GM12891 (cell line): ENCODE results near the gene PPIL4.

ENCODE experiments used
- DNase-seq: peaks from one replicate; pipeline ENCODE4 v3.0.0; 2011; ENCODE audit warnings: low spot score; ENCODE audit not compliant: insufficient read length
- FAIRE-seq: peaks from 2 replicates; lab custom pipeline; 2011; peaks lifted over from hg19 to GRCh38; lab: Jason Lieb, UNC
- PAX5 ChIP-seq: IDR thresholded peaks from 2 replicates; pipeline ENCODE4 v1.6.1; 2011; ENCODE audit warnings: low read length, moderate library complexity, mild to moderate bottlenecking; ENCODE audit not compliant: insufficient read depth, severe bottlenecking
- POLR2A ChIP-seq: IDR thresholded peaks from 2 replicates; pipeline ENCODE4 v1.6.1; 2011; ENCODE audit warnings: low read depth, low read length, control low read depth
- POLR2AphosphoS5 ChIP-seq: IDR thresholded peaks from 2 replicates; pipeline ENCODE4 v1.6.1; 2011; ENCODE audit warnings: low read depth, low read length, control low read depth
- POU2F2 ChIP-seq: IDR thresholded peaks from 2 replicates; pipeline ENCODE4 v1.6.1; 2011; ENCODE audit warnings: low read depth, mild to moderate bottlenecking, control low read depth, low read length, moderate library complexity
- SPI1 ChIP-seq: IDR thresholded peaks from 2 replicates; pipeline ENCODE4 v1.6.1; 2011; ENCODE audit warnings: low read depth, low read length, control low read depth
- TAF1 ChIP-seq: IDR thresholded peaks from 2 replicates; pipeline ENCODE4 v1.6.1; 2011; ENCODE audit warnings: low read depth, low read length, control low read depth

Gene PPIL4

GRCh38 chr6:149459761-149460160, 86.1 kb downstream of the PPIL4 start:
- TF ChIP-seq POLR2AphosphoS5 = no peak
- TF ChIP-seq SPI1 = no peak
- no peak for TF ChIP-seq PAX5
- no peak for TF ChIP-seq TAF1
- no peak for TF ChIP-seq POLR2A
- no peak for TF ChIP-seq POU2F2
- no peak for DNase-seq
- FAIRE-seq = no peak

DNA sequence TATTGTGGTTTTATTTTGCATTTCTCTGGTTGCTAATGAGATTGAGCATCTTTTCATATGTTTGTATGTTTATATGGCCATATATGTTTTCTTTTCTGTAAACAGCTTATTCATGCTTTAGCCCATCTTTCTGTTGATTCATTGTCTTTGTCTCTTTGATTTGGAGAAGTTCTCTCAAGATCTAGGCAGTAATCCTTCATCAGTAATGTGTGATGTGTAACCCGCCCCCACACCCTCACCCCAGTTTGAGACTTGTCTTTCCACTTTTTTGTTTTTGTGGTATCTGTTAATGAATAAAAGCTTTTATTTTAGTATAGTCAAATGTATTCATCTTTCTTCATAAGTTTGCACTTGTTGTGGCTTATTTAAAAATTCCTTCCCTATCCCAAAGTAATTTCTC, 87.0 kb downstream of the PPIL4 start:
- TF ChIP-seq POLR2AphosphoS5 = no peak
- no peak for TF ChIP-seq TAF1
- no peak for TF ChIP-seq POU2F2
- TF ChIP-seq SPI1 = no peak
- no peak for TF ChIP-seq PAX5
- no peak for TF ChIP-seq POLR2A
- FAIRE-seq (no peak), DNase-seq (no peak)

DNA sequence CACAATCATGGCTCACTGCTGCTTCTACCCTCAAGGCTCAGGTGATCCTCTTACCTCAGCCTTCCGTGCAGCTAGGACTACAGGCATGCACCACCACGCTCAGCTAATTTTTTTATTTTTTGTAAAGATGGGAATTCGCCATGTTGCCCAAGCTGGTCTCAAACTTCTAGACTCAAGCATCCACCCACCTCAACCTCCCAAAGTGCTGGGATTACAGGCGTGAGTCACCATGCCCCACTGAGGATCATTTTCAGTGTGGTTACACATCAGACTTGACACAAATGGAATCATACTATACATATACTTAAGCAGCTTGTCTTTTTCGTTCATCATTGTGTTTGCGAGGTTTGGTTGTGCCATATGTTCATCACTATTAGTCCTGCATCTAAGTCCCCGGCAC, 87.6 kb downstream of the PPIL4 start:
- FAIRE-seq = no peak
- TF ChIP-seq POLR2AphosphoS5 (no peak), TAF1 (no peak), POLR2A (no peak), POU2F2 (no peak), SPI1 (no peak), PAX5 (no peak)
- no peak for DNase-seq

- TF ChIP-seq TAF1 (no peak), POU2F2 (no peak), PAX5 (no peak), POLR2A (no peak), POLR2AphosphoS5 (no peak), SPI1 (no peak)
- no peak for FAIRE-seq
- DNase-seq = no peak
These were observed 88.4 kb downstream of the PPIL4 start for GRCh38 chr6:149457316-149457884.

DNA sequence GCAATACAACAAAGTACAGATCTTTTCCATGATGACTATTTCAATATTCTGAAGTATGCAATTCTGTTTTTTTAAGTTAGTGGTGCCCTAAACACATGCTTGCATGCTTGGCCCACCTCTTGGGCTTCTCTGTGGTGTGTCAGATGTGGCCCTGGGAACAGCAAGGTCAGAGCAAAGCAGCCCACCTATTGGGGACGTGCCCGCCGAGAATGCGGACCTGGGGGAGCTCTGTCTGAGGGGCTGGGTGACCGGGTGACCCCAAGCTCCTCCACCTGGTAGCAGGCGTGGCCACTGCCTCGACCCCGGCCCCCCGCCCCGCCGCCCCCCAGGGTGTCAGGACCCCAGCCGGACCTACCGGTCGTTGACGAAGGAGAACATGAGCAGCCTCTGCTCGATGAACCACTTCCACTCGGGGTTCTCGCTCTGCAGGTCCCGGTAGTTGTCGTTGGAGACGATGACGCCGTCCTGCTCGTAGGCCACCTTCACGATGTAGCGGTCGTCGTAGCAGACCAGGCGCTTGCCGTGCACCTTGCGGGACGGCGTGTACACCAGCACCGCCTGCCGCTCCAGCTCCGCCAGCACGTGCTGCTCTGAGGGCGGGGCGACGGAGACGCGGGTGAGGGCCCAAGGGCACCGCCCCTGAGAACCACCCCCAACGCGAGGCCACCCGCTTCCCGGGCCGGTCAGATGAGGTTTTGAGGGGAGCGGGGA, 89.4 kb downstream of the PPIL4 start:
- FAIRE-seq (no peak), DNase-seq (no peak)
- TF ChIP-seq POLR2A (no peak), SPI1 (no peak), PAX5 (no peak), POU2F2 (no peak), TAF1 (no peak), POLR2AphosphoS5 (no peak)

DNA sequence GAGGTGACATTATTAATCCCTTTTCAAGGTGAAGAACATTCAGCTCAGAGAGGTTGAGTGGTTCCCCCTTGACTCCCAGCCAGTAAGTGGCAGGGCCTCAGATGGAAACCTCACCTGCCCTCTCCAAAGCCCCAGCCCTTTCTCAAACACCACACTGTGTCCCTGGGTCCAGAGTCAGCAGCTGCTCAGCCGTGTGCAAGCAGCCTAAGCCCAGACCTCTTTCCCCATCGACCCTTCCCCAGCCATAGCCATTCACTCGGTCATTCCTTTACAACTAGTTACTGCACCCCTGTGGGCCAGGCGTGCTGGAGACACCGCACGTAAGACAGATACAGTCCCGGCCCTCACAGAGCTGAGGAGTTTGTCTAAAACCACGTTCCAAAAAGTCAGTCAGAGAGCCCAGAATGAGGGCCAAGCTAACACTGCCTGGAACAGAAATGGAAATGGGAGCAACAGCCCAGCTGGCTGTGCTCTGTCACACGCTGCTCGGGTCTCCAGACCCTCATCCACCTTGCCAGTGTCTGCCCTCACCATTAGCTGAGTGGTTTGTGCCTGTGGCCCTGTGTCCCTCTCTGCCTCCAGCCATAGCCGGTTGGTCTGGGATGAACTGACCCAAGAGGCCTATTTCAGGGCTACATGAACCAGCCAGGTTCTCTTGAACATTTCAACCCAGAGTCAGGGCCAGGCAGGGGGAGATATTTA, 90.7 kb downstream of the PPIL4 start:
- DNase-seq (no peak), FAIRE-seq (no peak)
- no peak for TF ChIP-seq POU2F2
- no peak for TF ChIP-seq POLR2A
- no peak for TF ChIP-seq TAF1
- no peak for TF ChIP-seq POLR2AphosphoS5
- no peak for TF ChIP-seq SPI1
- no peak for TF ChIP-seq PAX5
